ENCODE measurements around the gene SND1.
A peak's percentile ranks its signal among the peaks of the same experiment; 100 is the strongest.

Gene SND1

DNA sequence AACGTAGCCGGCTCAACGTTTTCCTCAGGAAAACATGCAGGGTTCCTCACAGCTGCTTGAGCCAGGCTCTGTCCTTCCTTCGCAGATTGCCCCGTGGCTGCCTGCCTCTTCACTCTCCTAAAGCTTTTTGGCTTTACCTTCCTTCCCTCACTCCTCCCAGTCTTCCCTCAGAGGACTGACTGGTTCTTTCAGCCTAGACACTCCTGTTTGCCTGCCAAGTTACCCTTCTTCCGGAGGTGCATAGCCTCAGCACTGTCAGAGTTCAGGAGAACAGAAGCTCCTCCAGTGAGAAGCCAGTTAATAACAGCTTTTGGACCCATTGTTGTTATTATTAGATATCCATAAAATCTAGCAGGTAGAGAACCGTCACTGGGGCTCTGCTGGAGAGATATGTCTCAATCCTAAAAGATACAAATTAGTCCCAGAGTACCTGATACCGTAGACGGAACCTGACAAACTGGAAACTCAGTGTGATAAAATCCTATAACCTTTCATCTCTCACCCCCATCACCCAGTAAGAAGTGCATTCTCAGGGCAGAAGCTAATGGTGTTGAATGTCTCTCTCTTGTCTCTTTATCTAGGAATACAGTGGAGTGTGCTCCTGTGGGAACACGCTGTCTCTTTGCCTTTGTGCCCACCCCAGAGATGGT is 79.6 kb downstream of the SND1 start:
- DNase-seq (ENCODE audit: low spot score), result no peak

DNA sequence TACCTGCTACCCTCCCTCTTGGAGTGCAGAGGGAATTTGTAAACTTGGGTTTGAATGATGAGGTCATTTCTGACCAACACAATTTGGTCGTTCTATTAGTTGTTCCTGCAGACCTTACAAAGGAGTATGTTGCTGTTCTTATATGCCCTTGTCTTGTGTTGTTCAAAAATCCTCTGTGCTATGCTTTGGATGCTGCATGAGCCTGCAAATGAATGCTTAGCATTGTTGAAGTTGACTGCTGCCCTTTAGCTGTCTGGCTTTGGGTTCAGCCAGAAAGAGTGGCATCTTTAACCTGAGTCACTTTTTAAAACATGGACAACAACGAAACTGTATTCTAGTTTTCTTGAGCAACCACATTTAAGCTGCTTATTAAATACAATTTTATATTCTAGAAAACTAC is 80.3 kb downstream of the SND1 start:
- DNase-seq (ENCODE audit: low spot score), result peak; percentile 54

DNA sequence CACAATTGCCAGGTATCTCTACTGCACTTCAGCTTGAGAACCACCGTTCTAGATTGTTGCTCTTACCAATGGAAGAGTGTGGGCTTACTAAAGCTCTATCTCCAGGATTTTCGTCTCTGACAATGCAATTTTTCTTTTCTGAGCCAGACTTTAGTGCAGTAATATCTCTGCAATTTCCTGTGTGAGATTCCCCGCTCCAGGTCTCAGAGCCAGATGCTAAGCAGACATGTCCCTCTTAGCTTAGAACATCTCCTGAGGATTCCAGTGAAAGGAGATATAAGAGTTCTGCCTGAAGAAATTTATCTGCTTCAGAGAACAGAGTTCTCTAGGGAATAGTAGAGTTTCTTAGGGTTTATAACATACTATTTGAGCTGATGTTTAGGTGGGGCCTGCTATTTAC is 82.0 kb downstream of the SND1 start:
- no peak for DNase-seq (ENCODE audit: low spot score)

DNA sequence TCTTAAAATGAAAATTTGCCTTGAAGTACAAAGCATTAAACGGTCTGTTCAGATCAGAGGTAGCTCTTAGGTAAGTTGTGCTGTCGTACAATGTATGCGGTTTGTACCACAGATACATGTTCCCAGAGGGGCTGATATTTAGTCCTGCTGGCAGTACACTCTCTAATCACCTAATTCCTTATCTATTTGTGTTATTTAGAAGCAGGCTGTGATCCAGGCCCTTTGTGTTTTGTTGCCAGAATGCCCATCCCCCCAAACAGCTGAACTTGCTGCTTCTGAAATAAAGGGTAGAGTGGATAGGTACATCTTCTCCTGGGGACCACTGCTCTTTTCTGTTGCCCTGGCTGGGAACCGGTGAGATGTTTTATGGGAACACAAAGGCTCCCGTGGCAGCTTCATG is 84.5 kb downstream of the SND1 start:
- no peak for DNase-seq (ENCODE audit: low spot score)

DNA sequence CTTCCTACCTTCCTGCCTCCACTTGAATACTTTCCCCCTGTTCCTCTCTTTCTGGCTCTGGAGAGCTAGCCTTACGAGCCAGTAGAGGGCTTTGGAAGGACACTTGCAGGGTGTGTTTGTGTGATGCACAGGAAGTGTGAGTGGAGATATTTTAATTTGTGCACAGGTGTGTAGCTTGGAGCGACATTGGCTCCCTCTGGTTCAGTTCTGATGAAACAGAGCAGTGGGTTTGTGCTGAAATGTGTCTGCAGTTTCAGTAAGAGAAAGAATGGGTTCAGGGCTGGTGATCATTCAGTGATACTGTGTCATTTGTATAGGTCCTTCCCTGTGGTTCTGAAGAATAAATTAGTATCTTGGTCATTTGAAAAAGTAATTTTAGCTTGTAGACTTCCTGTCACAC is 86.9 kb downstream of the SND1 start:
- DNase-seq (ENCODE audit: low spot score), result no peak

DNA sequence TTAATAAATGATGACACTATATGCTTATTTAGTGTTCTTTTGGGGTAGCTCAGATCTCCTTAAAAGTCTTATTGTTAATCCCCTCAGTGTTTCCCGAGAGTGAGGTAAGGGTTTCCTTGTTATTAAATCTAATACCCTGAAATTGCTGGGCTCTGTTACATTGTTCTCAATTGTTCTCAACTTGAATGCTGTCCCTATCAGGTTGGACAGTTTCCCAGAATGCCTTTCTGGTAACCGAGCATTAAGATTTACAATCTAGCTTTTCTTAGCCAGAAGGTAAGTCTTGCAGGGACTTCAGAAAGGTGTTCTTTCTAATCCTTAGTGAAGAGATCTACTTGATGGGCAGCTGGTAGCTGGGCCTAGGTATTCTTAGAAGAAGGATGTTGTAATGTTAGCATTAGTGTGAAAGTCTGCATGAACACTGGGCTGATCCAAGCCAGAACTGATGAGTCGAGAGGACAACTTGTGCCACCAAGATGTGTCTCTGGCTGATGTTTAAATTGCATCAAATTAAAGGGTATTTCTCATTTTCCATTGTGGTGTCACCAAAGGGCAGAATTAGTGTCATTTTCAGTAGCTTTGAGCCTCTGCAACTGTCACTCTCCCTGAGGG is 89.9 kb downstream of the SND1 start:
- no peak for DNase-seq (ENCODE audit: low spot score)

DNA sequence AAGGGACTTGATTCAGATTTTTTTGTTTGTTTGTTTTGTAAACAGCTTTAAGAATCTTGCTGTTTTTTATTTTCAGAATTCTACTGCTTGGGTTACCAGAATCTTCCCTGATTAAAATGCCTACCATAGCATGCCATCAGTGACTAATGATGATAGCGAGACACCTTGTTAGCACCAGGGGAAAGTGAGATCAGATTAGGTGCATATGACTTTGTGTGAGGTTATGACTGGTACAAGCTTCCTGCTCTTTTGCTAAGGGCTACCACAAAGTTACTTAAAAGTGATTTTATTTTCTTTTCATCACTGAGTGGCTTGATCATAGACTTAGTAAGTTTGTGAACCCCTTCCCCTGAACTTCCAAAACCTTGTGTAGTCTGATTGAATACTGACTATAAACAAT is 93.5 kb downstream of the SND1 start:
- DNase-seq (ENCODE audit: low spot score), result no peak

DNA sequence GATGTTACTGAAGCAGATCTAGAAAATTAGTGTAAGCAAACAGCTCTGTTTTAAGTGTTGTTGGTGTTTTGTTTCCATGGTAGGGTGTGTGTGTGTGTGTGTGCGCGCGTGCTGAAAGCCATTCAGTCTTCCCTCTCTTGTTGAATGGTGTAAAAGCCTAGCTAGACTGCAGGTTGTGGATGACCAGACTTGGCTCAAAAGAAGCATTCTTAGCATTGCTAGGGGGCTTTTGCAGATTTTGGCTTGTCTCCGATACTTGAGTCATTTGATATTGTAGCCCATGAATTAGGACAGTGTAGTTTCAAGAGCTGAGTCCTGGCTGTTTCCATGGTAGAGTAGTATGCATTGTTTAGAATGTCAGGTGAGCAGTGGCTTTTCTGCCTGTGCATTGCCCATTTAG is 99.1 kb downstream of the SND1 start:
- no peak for DNase-seq (ENCODE audit: low spot score)

DNA sequence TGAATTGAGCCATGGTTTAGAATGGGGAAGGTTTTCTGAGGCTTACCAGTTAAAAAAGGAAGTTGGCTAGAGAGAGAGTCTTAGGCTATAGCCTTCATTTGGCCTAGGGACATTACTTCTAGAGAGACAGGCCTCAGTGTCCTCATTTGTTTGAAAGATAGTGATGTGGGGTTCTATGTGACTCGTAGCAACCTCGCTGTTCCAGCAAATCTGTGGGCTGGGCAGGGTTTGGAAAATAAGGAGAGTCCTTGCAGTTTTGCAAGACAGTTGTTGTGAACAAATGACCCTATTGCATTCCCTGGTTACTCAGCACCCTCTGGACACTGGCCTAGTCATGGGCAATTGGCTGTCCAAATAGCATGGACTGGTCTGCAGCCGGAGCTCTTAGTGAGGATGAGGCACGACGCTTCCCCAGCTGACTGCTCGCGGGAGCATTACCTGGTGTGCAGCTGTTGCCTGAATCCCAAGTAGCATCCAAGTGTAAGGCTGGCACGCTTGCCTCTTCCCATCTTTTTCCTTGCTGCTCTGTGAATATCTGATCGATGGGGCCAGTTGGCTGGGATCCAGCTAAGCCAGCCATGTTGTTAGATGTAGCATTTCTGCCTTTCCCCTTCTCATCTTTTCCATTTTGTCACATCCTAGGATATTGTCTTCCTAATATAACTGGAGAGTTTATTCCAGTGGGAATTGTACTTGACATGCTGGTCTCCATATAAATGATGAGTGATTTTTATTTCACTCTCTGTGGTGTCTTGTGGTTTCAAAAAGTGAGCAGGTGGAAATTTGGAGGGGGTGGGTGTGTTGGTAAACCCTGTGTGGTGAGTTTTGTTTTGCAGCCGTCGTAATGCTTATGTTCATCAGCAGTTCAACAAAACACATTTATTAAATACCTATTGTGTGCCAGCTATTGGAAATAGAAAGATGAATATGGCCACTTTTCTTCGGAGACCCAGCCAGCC is 99.8 kb downstream of the SND1 start:
- no peak for DNase-seq (ENCODE audit: low spot score)

DNA sequence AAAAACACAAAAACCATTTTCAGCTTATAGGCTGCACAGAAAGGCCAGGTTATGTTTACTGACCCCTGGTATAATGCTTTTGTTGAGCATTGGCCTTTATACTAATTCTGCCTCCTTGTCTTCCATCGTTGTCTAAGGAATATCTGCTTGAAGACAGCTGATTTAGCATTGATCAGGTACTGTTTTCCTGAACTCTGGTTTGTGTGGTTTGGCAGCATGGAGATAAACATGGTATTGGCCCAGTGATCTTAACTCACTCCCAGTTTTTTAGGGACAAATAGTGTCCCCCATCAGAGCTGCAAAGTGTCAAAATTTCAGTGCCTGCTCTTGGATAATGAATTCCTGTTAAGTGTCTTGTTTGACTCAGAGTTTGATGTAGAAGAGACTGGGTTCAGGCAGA is 100.8 kb downstream of the SND1 start:
- no peak for DNase-seq (ENCODE audit: low spot score)

DNA sequence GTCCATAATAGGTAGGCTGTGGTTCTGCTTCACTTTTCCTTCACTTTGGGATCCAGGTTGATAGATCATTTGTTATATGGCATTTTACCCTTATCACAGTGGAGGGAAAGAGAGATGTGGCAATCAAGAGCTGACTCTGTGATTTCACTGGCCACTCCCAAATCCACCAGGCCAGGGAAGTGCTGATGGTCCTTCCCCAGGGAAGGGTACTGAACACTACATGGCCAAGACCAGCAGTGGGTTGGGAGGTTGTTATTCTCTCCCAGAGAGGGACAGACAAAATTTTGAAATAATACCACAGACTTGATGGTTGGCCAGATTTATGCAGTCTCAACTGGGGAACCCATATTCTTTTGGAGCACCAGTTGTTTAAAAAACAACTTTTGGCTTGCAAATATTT is 102.5 kb downstream of the SND1 start:
- DNase-seq (ENCODE audit: low spot score), result no peak

DNA sequence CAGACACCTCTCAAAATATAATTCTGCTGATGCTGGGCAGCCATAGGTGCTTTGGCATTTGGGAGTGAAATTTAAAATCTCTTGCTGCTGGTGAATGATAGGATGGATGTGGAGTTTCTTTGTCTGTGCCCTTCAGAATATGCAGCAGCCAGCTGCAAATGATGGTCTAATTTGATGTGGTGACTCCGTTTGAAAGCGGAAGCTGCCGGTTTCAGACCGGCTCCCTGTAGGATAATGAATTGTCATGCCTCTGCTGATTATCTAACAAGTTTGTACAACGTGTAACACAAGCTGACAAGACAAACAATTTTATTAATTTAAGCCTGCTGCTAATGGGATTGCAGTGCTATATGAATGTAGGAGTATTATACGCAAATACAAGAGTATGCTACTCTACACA is 103.5 kb downstream of the SND1 start:
- no peak for DNase-seq (ENCODE audit: low spot score)

DNA sequence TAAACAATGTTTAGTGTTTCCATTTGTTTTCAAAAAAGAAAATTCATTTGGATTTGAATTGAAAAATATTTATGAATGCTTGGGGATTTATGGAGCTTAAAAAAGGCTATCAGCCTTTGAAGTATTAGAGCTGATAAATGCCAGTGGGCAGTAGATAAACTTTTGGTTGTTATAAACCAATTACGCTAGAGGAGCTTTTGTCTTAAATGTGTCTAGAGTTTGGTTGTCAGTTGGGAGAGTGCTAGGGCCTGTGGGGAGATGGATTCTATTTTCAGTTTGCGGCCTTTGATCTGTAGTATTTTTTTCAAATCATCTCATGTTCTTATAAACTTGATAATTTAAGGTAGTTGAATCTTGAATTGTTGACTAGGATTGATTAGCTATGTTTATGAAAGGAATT is 104.0 kb downstream of the SND1 start:
- no peak for DNase-seq (ENCODE audit: low spot score)

DNA sequence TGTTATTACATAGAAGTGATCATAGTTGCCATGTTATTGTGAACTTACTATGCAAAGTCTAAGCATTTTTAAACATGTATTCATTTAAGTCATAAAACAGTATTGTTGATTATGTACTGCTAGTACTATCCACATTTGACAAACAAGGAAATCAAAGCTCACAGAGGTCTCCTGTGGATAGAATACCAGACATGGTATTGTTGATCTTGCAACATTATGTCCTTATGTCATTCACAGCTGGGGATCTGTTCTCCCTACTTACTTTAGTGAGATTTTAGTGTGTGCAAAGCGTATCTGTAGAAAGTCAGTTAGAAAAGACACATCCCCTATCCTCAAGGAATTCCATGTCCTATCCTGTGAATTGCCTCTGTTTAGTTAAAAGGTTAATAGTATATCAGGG is 106.1 kb downstream of the SND1 start:
- DNase-seq (ENCODE audit: low spot score), result no peak

DNA sequence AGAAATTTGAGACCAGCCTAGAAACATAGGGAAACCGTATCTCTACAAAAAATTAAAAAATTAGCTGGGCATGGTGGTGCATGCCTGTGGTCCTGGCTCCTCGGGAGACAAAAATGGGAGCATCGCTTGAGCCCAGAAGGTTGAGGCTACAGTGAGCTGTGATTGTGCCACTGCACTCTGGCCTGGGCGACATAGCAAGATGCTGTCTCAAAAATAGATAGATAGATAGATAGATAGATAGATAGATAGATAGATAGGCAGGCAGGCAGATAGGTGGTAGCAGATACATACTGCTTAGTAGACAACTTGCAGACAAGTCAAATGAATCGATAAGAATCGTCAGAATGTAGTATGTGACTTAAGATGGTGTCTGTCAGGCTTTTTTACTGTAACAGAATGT is 106.9 kb downstream of the SND1 start:
- no peak for DNase-seq (ENCODE audit: low spot score)

DNA sequence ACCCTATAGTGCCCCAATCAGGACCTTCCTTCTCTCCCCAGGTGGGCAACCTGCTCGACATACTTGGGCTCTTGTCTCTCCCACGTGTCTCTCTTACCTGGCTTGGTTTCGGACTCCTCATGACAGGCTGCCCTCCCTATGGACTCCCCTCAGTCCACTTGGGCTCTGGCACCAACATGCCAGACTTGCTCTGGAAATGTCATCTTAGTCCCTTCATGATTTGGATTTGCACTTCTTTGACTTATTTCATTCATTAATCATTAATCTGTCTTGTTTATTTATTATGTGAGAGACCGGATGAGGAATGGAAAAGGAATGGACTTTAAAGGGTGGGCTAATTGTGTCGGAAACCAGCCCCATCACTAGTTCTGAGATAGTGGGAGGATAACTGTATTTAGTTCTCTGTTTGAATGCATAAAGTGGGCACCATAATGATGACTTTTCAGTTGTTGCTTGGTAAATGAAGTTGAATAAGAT is 108.0 kb downstream of the SND1 start:
- no peak for DNase-seq (ENCODE audit: low spot score)

DNA sequence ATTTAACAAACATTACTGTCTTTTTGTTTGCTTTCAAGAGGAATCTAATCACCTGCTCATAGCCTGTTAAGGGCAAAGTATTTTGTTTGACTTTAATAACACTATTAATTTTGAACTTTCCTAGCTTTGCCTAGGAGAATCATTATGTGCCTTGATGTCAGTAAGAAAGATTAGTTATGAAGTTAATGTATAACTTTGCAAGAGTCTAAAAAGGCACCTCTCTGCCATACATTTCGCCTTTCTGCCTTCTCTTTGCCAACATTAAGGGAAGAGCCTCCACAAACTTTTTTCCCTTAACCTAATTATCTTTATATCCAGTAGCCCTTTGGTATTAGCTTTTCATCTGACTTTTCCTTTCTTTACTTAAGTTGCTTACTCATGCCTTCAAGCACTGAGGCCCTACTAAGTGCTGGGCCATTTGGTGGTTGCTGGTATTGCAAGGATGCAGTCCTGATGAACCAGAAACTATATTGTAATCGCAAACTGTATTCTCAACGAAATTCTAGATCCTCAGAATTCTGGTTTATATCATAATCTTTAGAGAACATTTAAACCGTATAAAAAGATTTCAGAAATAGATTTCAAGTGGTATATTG is 108.5 kb downstream of the SND1 start:
- no peak for DNase-seq (ENCODE audit: low spot score)

DNA sequence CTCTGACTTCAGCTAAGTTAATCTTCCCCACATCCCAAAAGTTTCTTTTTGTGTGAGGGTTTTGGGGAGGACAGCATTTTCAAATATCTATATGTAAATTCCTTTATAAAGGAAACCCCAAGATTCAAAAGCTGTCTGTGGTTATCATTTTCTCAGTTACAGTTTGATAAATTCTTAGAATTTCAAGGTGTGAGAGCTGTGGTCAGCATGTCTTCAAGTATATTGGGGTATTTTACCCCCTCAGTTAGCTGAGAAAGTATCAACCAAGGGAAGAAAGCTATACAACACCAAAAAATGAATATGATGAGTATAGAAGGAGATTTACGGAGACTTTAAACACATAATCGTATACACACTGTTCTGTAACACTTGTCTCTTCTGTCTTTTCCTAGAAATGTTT is 109.2 kb downstream of the SND1 start:
- DNase-seq (ENCODE audit: low spot score), result no peak

DNA sequence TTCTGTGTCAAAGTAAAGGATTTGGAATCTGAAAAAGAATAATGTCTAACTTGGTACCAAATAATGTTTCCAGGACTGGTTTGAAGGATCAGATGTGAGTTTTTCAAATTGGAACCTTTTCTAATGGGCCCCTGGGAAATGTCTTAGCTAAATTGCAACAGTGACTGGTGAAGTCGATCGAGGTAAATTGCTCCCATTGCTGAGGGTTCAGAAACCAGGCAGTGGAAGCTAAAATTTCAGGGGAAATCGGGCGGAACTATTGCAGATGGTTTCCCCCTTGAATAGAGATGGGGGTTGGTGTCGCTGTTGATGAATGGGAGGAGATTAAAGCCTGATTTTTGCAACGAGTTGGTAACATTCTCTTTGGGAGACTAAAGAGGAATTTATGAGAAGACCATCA is 112.7 kb downstream of the SND1 start:
- no peak for DNase-seq (ENCODE audit: low spot score)

DNA sequence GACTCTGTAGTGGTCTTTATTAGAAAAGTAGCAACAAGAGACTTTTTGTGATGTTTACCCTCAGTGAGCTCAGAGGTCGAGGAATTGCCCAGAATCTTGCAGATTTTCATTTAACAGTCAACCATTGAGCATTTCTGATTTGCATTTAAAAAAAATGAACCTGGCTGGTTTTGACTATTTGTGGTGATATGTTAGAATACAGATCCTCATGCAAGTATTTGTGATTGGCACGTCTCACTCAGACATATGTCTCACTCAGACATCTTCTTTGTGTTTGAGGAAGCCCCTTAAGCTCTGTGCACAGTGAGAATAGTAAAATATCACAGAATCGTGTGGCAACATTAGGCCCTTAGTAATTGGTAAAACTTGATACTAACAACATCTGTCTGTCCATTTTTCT is 113.2 kb downstream of the SND1 start:
- no peak for DNase-seq (ENCODE audit: low spot score)

DNA sequence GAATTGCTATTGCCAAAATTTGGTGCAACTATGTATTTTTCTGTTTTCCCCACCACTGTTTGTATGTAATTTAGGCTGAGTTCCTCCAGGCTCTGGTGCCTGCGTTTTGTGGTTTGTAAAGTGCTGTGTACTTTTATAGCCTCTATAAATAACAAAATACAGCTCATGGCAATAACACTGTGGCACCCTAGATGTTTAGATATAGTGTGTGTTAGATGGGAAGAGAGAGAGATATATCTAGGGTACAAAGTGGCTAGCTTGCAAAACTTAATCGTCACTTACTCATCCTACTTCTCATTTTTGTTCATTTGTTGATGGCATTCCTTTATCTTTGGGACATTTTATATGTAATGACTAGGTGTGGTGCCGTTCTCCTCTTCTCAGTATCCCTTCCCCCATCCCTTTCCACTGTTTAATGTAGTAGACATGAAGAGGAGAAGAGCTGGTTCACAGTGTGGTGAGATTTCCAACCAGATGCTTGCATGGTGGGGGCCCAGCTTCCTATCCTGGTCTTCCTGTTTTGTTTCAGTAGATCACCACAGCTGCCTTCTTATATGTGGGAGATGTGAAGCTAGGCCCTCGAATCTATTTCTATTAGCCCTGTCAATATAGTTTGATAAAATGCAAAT is 115.0 kb downstream of the SND1 start:
- no peak for DNase-seq (ENCODE audit: low spot score)

DNA sequence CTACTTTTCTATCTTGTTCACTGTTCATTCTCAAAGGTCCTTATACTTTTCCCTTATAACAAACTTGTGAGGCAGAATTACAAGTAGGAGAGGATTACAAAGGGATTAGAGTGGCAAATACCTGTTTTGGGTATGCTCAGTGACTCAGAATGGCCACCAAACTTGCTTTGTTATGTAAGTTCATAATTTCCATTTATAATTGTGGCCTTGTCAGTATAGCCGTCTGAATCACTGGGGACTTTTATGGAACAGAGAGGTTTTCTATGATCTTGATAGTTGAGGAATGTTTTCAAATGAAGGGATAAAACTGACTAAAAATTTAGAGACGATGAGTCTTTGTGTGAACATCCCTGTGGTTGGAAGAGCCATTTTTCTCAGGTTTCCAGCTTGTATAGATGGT is 116.2 kb downstream of the SND1 start:
- DNase-seq (ENCODE audit: low spot score), result no peak

Data from globus pallidus (tissue), 1 donor.